ENCODE measurements around the gene ATMIN.
A peak's percentile ranks its signal among the peaks of the same experiment; 100 is the strongest.

ATMIN gene, protein sequence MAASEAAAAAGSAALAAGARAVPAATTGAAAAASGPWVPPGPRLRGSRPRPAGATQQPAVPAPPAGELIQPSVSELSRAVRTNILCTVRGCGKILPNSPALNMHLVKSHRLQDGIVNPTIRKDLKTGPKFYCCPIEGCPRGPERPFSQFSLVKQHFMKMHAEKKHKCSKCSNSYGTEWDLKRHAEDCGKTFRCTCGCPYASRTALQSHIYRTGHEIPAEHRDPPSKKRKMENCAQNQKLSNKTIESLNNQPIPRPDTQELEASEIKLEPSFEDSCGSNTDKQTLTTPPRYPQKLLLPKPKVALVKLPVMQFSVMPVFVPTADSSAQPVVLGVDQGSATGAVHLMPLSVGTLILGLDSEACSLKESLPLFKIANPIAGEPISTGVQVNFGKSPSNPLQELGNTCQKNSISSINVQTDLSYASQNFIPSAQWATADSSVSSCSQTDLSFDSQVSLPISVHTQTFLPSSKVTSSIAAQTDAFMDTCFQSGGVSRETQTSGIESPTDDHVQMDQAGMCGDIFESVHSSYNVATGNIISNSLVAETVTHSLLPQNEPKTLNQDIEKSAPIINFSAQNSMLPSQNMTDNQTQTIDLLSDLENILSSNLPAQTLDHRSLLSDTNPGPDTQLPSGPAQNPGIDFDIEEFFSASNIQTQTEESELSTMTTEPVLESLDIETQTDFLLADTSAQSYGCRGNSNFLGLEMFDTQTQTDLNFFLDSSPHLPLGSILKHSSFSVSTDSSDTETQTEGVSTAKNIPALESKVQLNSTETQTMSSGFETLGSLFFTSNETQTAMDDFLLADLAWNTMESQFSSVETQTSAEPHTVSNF

DNA sequence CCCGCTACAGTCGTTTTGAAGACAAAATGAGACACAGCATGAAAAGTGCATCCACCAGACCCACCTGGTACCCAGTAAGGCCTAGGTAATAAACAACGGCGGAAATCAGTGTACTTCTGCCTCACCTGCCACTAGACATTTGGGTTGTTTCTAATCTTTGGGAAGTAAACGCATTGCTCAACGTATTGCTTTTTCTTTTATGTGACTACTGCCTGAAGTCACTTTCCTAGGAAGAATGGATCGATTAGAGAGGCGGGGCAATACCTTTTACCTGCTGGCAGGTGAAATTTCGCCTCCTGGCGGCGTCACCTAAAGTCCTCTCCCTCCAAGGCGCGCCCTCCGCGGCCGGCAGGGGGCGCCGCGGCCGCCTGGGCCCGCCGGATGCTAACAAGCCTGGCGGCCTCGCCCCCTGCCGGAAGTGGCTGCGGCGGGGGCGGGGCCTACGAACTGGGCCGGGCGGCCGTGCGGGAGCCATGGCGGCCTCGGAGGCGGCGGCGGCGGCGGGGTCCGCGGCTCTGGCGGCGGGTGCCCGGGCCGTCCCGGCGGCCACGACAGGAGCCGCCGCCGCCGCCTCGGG lies at the start of gene ATMIN:
TSS of gene ATMIN (plus strand) at position 445 of the 577 bp plus-strand sequence. CDS start at position 474, 29 bp downstream.
- no peaks in the 10 kb centered on the region for H3K9me3 ChIP-seq (ENCODE audit: severe bottlenecking)
- TF ChIP-seq, protein P1, sequence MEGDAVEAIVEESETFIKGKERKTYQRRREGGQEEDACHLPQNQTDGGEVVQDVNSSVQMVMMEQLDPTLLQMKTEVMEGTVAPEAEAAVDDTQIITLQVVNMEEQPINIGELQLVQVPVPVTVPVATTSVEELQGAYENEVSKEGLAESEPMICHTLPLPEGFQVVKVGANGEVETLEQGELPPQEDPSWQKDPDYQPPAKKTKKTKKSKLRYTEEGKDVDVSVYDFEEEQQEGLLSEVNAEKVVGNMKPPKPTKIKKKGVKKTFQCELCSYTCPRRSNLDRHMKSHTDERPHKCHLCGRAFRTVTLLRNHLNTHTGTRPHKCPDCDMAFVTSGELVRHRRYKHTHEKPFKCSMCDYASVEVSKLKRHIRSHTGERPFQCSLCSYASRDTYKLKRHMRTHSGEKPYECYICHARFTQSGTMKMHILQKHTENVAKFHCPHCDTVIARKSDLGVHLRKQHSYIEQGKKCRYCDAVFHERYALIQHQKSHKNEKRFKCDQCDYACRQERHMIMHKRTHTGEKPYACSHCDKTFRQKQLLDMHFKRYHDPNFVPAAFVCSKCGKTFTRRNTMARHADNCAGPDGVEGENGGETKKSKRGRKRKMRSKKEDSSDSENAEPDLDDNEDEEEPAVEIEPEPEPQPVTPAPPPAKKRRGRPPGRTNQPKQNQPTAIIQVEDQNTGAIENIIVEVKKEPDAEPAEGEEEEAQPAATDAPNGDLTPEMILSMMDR (IDR thresholded peaks at IDR 0.05; ENCODE audit: low read depth, low read length) = peak; percentile 76
- peak within 1 kb of the TSS; percentile 41 for H3K4me3 ChIP-seq (ENCODE audit: low read depth, low read length)
- H3K36me3 ChIP-seq = no peaks in the 10 kb centered on the region
- peak; percentile 63 for DNase-seq
- H3K27me3 ChIP-seq (ENCODE audit: insufficient read depth, low read depth, severe bottlenecking) = no peaks in the 10 kb centered on the region
- H3K27ac ChIP-seq = peak within 1 kb of the TSS; percentile 45; the same call in 1 of the 2 replicates

DNA sequence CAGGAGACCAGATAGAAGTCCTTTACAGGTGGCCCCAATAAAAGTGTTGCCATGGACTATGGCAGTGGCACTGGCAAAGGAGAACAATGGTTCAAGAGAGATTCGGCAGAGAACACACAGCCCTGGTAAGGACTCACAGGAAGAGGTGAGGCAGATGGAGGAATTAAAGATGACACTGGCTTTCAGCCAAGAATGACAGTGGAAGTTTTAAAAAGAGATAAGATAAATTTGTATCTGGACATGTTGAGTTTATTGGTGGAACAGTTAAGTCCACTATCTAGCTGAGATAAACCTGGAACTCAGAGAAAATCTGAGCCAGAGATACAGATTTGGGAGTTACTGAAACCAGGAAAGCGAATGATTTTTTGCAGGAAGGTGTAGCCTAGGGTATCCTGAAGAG lies 49.1 kb upstream of the ATMIN start:
- Histone ChIP-seq H3K36me3 (no peaks in the 10 kb centered on the region), H3K27me3 (ENCODE audit: insufficient read depth, low read depth, severe bottlenecking) (no peaks in the 10 kb centered on the region), H3K4me3 (ENCODE audit: low read depth, low read length) (no peak overlapping the region), H3K9me3 (ENCODE audit: severe bottlenecking) (no peaks in the 10 kb centered on the region), H3K27ac (no peak overlapping the region)
- no peak for DNase-seq
- TF ChIP-seq, protein P1 (IDR thresholded peaks at IDR 0.05; ENCODE audit: low read depth, low read length) = no peak

DNA sequence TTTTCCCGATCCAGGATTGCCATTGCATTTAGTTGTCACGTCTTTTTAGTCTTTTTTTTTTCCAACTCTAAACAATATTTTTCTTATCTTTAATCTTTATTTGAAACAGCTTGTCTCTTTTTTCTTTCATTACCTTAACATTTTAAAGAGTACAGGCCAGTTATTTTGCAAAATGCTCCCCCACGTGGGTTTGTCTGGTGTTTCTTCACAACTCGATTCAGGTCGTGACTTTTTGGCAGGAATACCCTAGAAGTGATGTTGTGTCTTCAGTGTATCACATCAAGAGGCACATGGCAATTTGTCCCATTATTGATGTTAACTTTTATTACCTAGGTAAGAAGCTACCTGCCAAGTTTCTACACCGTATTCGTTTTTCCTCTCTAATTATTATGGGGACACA lies 46.9 kb upstream of the ATMIN start:
- no peak overlapping the region for H3K4me3 ChIP-seq (ENCODE audit: low read depth, low read length)
- no peaks in the 10 kb centered on the region for H3K36me3 ChIP-seq
- H3K9me3 ChIP-seq (ENCODE audit: severe bottlenecking) = no peaks in the 10 kb centered on the region
- TF ChIP-seq, protein P1 (IDR thresholded peaks at IDR 0.05; ENCODE audit: low read depth, low read length) = no peak
- H3K27me3 ChIP-seq (ENCODE audit: insufficient read depth, low read depth, severe bottlenecking) = no peaks in the 10 kb centered on the region
- DNase-seq = no peak
- H3K27ac ChIP-seq = no peak overlapping the region

DNA sequence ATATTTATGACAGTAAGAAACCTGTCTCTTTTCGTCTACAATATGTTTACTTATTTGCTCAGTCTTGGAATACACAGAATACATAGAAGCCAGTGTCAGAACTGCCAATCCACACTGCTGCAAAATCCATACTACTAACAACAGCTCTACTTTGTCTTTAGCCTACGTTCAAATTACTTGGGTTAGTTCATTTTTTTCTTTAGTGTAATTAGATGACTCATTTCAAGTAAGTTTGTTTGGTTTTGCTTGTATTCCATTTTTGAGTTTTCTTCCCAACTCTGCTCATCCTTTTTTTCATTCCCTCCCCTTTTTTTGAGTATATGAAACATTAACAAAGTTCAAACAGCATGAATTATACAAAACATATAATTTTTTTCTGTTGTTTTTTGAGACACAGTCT lies 45.8 kb upstream of the ATMIN start:
- Histone ChIP-seq H3K9me3 (ENCODE audit: severe bottlenecking) (no peaks in the 10 kb centered on the region), H3K36me3 (no peaks in the 10 kb centered on the region), H3K27ac (no peak overlapping the region), H3K4me3 (ENCODE audit: low read depth, low read length) (no peak overlapping the region), H3K27me3 (ENCODE audit: insufficient read depth, low read depth, severe bottlenecking) (no peaks in the 10 kb centered on the region)
- TF ChIP-seq, protein P1 (IDR thresholded peaks at IDR 0.05; ENCODE audit: low read depth, low read length) = no peak
- DNase-seq = no peak

DNA sequence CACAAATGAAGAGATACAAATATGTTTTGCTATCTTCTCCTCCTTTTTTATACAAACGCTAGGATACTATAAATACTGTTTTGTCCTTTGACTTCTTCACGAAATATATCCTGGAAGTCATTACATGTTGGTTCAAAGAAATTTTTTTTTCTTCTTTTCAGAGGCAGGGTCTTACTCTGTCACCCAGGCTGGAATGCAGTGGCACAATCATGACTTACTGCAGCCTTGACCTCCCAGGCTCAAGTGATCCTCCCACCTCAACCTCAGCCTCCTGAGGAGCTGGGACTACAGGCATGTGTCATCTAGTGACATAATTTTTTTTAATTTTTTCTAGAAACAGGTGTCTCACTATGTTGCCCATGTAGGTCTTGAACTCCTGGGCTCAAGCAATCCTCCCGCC lies 45.1 kb upstream of the ATMIN start:
- Histone ChIP-seq H3K36me3 (no peaks in the 10 kb centered on the region), H3K4me3 (ENCODE audit: low read depth, low read length) (no peak overlapping the region), H3K27ac (no peak overlapping the region), H3K27me3 (ENCODE audit: insufficient read depth, low read depth, severe bottlenecking) (no peaks in the 10 kb centered on the region), H3K9me3 (ENCODE audit: severe bottlenecking) (no peaks in the 10 kb centered on the region)
- TF ChIP-seq, protein P1 (IDR thresholded peaks at IDR 0.05; ENCODE audit: low read depth, low read length) = no peak
- DNase-seq = no peak

Data from WERI-Rb-1 (cell line).